Endothelial cell of umbilical vein (primary cell): ENCODE measurements around the gene ZBTB7C. TPM values are rescaled to one million over a fixed set of nuclear protein-coding genes. Genes with fewer than 3 reads are reported as not detected.

Experiments
- BruUV-seq: library from RNA; stranded (reverse); fragments of 400-500 nt; replicated peaks from 2 replicates; lab custom pipeline; 2021; lab: Mats Ljungman, UMichigan
- CTCF ChIA-PET: fragments of 300-600, 350-600 bp; sonication (Branson Sonifier 250); formaldehyde crosslinking; loops from one replicate; lab custom pipeline; 2021; ENCODE audit warnings: antibody characterized with exemption, inconsistent platforms; lab: Charles Lee
- POLR2A ChIA-PET: fragments of 300-600, 350-600 bp; sonication (Branson Sonifier 250); formaldehyde crosslinking; loops from one replicate; lab custom pipeline; 2021; ENCODE audit warnings: antibody characterized with exemption, inconsistent platforms; lab: Charles Lee
- DNase-seq: peaks from one replicate; pipeline ENCODE4 v3.0.0-alpha.2; 2011; ENCODE audit warnings: low read depth, low spot score
- FAIRE-seq: peaks from 2 replicates; lab custom pipeline; 2011; peaks lifted over from hg19 to GRCh38; lab: Jason Lieb, UNC
- H2AFZ ChIP-seq: 2 replicates; pipeline ENCODE4 v1.6.0; 2012; ENCODE audit warnings: low read depth, low read length, control low read depth, inconsistent platforms
- H3K27ac ChIP-seq: 2 replicates; pipeline ENCODE4 v1.5.1; 2011; ENCODE audit warnings: low read depth, mild to moderate bottlenecking, control low read depth, low read length, moderate library complexity; ENCODE audit not compliant: insufficient read depth
- H3K27me3 ChIP-seq, 2 experiments: 2 replicates each; pipeline versions ENCODE4 v1.6.0 to v1.6.1; 2011; ENCODE audit warnings: low read length in 2 of 2, mixed read lengths in 1 of 2; ENCODE audit not compliant: control insufficient read depth in 2 of 2, insufficient read depth in 2 of 2
- H3K36me3 ChIP-seq, 2 experiments: 2 replicates in 1 of 2; 3 replicates in 1 of 2; pipeline ENCODE4 v1.5.1; 2011; ENCODE audit warnings: low read length in 2 of 2, mild to moderate bottlenecking in 1 of 2, moderate library complexity in 1 of 2; ENCODE audit not compliant: control insufficient read depth in 2 of 2, insufficient read depth in 2 of 2; ENCODE audit errors: extremely low read depth in 1 of 2
- H3K4me1 ChIP-seq: 3 replicates; pipeline ENCODE4 v1.5.1; 2011; ENCODE audit warnings: mild to moderate bottlenecking, low read length; ENCODE audit not compliant: control insufficient read depth, insufficient read depth; ENCODE audit errors: extremely low read depth
- H3K4me2 ChIP-seq: 2 replicates; pipeline ENCODE4 v1.6.1; 2011; ENCODE audit warnings: low read length, control low read depth, mixed read lengths; ENCODE audit not compliant: insufficient read depth
- H3K4me3 ChIP-seq, 3 experiments: fragments of 200-600 bp in 1 of 3; sonication (generic), shearing (Covaris generic) in 1 of 3; replicated peaks in 1 of 3; 2 replicates each; pipeline ENCODE4 v1.5.1; 2011 to 2016; ENCODE audit warnings: control low read depth in 3 of 3, low read length in 3 of 3, mild to moderate bottlenecking in 2 of 3, inconsistent platforms in 1 of 3, low read depth in 1 of 3, moderate library complexity in 1 of 3; ENCODE audit not compliant: insufficient read depth in 1 of 3
- H3K79me2 ChIP-seq: 2 replicates; pipeline ENCODE4 v1.6.0; 2012; ENCODE audit warnings: low read length, inconsistent platforms; ENCODE audit not compliant: control insufficient read depth, insufficient read depth
- H3K9ac ChIP-seq: replicated peaks from 2 replicates; pipeline ENCODE3; 2011; ENCODE audit warnings: low read length, control low read depth; ENCODE audit not compliant: insufficient read depth; ENCODE audit errors: extremely low read depth
- H3K9me1 ChIP-seq: replicated peaks from 3 replicates; pipeline ENCODE4 v1.6.0; 2011; ENCODE audit warnings: mild to moderate bottlenecking, low read length; ENCODE audit not compliant: control insufficient read depth, insufficient read depth; ENCODE audit errors: extremely low read depth
- H3K9me3 ChIP-seq: replicated peaks from 2 replicates; pipeline ENCODE4 v1.5.1; 2012; ENCODE audit warnings: low read length, inconsistent platforms; ENCODE audit not compliant: control insufficient read depth, insufficient read depth
- H4K20me1 ChIP-seq: replicated peaks from 2 replicates; pipeline ENCODE3; 2011; ENCODE audit warnings: mild to moderate bottlenecking, low read length; ENCODE audit not compliant: control insufficient read depth, insufficient read depth; ENCODE audit errors: extremely low read depth
- CTCF ChIP-seq, 2 donors: IDR thresholded peaks; 1 replicate in 1 of 2; 2 replicates in 1 of 2; pipeline ENCODE4 v1.5.1; 2011; ENCODE audit warnings: low read length in 2 of 2, mild to moderate bottlenecking in 2 of 2, moderate library complexity in 2 of 2, control low read depth in 1 of 2, inconsistent platforms in 1 of 2, low read depth in 1 of 2; ENCODE audit not compliant: insufficient read depth in 1 of 2; ENCODE audit errors: extremely low read depth in 1 of 2
- EZH2 ChIP-seq: IDR thresholded peaks from 2 replicates; pipeline ENCODE4 v1.6.1; 2012; ENCODE audit warnings: borderline replicate concordance, low read depth, mild to moderate bottlenecking, moderate library complexity, low read length, inconsistent platforms; ENCODE audit not compliant: severe bottlenecking
- FOS ChIP-seq: IDR thresholded peaks from 2 replicates; pipeline ENCODE4 v1.6.1; 2011; ENCODE audit warnings: mild to moderate bottlenecking, low read length, moderate library complexity, borderline replicate concordance; ENCODE audit not compliant: insufficient read depth
- GATA2 ChIP-seq: IDR thresholded peaks from 2 replicates; pipeline ENCODE4 v1.7.0; 2011; ENCODE audit warnings: low read depth, mild to moderate bottlenecking, moderate library complexity, mixed read lengths, low read length; ENCODE audit not compliant: insufficient read length, insufficient read depth
- JUN ChIP-seq: IDR thresholded peaks from 2 replicates; pipeline ENCODE4 v1.6.1; 2011; ENCODE audit warnings: borderline replicate concordance, low read depth; ENCODE audit not compliant: insufficient read length, insufficient read depth
- MAX ChIP-seq: IDR thresholded peaks from 2 replicates; pipeline ENCODE4 v1.6.1; 2011; ENCODE audit not compliant: insufficient read depth, insufficient read length
- MYC ChIP-seq: IDR thresholded peaks from one replicate; pipeline ENCODE4 v1.6.1; 2011; ENCODE audit warnings: mild to moderate bottlenecking, low read depth, low read length
- POLR2A ChIP-seq: IDR thresholded peaks from 2 replicates; pipeline ENCODE4 v1.6.1; 2012; ENCODE audit warnings: low read depth, mild to moderate bottlenecking, control low read depth, low read length
- POLR2AphosphoS5 ChIP-seq: IDR thresholded peaks from 2 replicates; pipeline ENCODE4 v1.6.1; 2012; ENCODE audit warnings: low read depth, mild to moderate bottlenecking, control low read depth, low read length, moderate library complexity; ENCODE audit not compliant: insufficient read depth
- dilution Hi-C: fragments of 300-500 bp; cut with MboI; formaldehyde crosslinking; loops from one replicate; pipeline ENCODE4 v1.15.0; 2019; ENCODE audit warnings: low sequenced_read_pairs; ENCODE audit not compliant: extremely low pct_ligation_motif_present
- intact Hi-C: fragments of 100-400 bp; cut with micrococcal nuclease; formaldehyde crosslinking; loops from one replicate; pipeline ENCODE4 v1.10.0; 2022
- polyA plus RNA-seq, 4 experiments: library from polyadenylated mRNA; depleted of rRNA in 3 of 4; stranded (reverse) in 3 of 4; unstranded in 1 of 4; fragments of >200 nt; gene quantifications; 2 replicates each; pipeline versions ENCODE4 v1.2.1 to v1.2.3, GENCODE V29; 2011 to 2012; ENCODE audit warnings: missing spikeins in 1 of 4
- total RNA-seq: library from RNA; stranded (reverse); gene quantifications from 2 replicates; pipeline ENCODE4 v1.2.3, GENCODE V29; 2021

Gene ZBTB7C
- total and polyA plus RNA-seq, 2 donors (not counting 3 experiments of a cell fraction or from before 2014, with no cell fraction given), result not detected

GRCh38 chr18:48308027-48308635 lies 101.1 kb downstream of the ZBTB7C start:
- no peak for DNase-seq
- intact Hi-C loops, result no loop called here
- H3K9me1 ChIP-seq, result no peaks in the 10 kb centered on the region
- H3K36me3 ChIP-seq, result no peaks in the 10 kb centered on the region
- H3K27me3 ChIP-seq, result no peaks in the 10 kb centered on the region
- BruUV-seq, result no TSS peak
- no peaks in the 10 kb centered on the region for H3K79me2 ChIP-seq
- H4K20me1 ChIP-seq, result no peaks in the 10 kb centered on the region
- no peak for FAIRE-seq
- dilution Hi-C loops, result no loop called here
- ChIA-PET CTCF (no interaction called here), POLR2A (no interaction called here)
- H3K9me3 ChIP-seq, result no peaks in the 10 kb centered on the region
- H3K4me1 ChIP-seq, result no peaks in the 10 kb centered on the region
- H3K4me3 ChIP-seq, result no peak overlapping the region
- H3K4me2 ChIP-seq, result no peak overlapping the region
- TF ChIP-seq MYC (no peak), POLR2A (no peak), MAX (no peak), GATA2 (no peak), CTCF (IDR thresholded peaks at IDR 0.05; ENCODE audit: extremely low read depth in 1 of 2, insufficient read depth in 1 of 2, low read depth in 1 of 2, low read length in 2 of 2) (no peak), POLR2AphosphoS5 (no peak), JUN (no peak), FOS (no peak), EZH2 (no peak)
- H3K9ac ChIP-seq, result no peak overlapping the region
- no peak overlapping the region for H2AFZ ChIP-seq
- H3K27ac ChIP-seq, result no peak overlapping the region
